HCT116 (cell line): Measurements from ENCODE around the gene A2M.

Source experiments
- CBX3 ChIP-seq: IDR thresholded peaks from 2 replicates; pipeline ENCODE4 v1.6.1; 2012; ENCODE audit warnings: low read depth
- CEBPB ChIP-seq: IDR thresholded peaks from 2 replicates; pipeline ENCODE4 v1.6.1; 2012; ENCODE audit warnings: low read depth
- EZH2 ChIP-seq: fragments of 200-600 bp; sonication (generic); IDR thresholded peaks from 2 replicates; pipeline ENCODE4 v1.6.1; 2017; ENCODE audit warnings: antibody characterized with exemption, mixed run types
- POLR2A ChIP-seq: IDR thresholded peaks from 2 replicates; pipeline ENCODE4 v1.7.0; 2011; ENCODE audit warnings: borderline replicate concordance; ENCODE audit not compliant: insufficient read depth, insufficient read length; ENCODE audit errors: extremely low read depth
- POLR2AphosphoS5 ChIP-seq: IDR thresholded peaks from 2 replicates; pipeline ENCODE4 v1.6.1; 2011; ENCODE audit warnings: mild to moderate bottlenecking, low read depth, low read length, moderate library complexity
- RAD21 ChIP-seq: IDR thresholded peaks from 2 replicates; pipeline ENCODE4 v1.6.1; 2012; ENCODE audit warnings: low read depth, mild to moderate bottlenecking
- REST ChIP-seq: IDR thresholded peaks from 2 replicates; pipeline ENCODE4 v1.6.1; 2012; ENCODE audit warnings: low read depth
- ZBTB33 ChIP-seq: IDR thresholded peaks from 2 replicates; pipeline ENCODE4 v1.6.1; 2011; ENCODE audit warnings: mild to moderate bottlenecking, low read length, moderate library complexity; ENCODE audit not compliant: insufficient replicate concordance; ENCODE audit errors: extremely low read depth
- ZFX ChIP-seq: fragments of 450-650 bp; IDR thresholded peaks from 2 replicates; pipeline ENCODE4 v1.6.1; 2017
- TF ChIP-seq, protein P1 (sequence below), 3 experiments: fragments of 200-600 bp in 1 of 3; sonication (generic) in 1 of 3; IDR thresholded peaks in 2 of 3; conservative IDR thresholded peaks in 1 of 3; 2 replicates each; pipeline ENCODE4 v1.5.1; 2012 to 2017; ENCODE audit warnings: low read depth in 2 of 3, low read length in 2 of 3, antibody characterized with exemption in 1 of 3, borderline replicate concordance in 1 of 3, control low read depth in 1 of 3, mild to moderate bottlenecking in 1 of 3, mixed read lengths in 1 of 3, mixed run types in 1 of 3, moderate library complexity in 1 of 3; ENCODE audit not compliant: insufficient read depth in 1 of 3

DNA sequence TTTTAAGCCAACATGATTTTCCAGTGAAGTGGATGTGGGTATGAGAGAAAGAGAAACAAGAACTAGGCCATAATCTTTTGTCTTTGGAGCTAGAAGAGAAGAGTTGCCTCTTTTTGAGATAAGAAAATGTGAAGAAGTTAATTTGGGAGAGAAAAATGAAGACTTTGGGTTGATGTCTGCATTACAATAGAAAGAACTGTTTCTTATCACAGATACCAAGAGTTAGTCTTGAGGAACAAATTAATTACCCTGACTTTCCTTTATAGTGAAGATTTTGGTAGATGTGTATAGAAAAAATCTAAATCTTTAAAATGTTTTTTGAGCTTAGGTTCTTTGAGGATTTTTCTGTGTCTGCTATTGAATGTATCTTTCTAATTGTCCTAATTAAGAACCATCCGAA lies 4.2 kb downstream of the A2M start:
- TF ChIP-seq, protein P1, sequence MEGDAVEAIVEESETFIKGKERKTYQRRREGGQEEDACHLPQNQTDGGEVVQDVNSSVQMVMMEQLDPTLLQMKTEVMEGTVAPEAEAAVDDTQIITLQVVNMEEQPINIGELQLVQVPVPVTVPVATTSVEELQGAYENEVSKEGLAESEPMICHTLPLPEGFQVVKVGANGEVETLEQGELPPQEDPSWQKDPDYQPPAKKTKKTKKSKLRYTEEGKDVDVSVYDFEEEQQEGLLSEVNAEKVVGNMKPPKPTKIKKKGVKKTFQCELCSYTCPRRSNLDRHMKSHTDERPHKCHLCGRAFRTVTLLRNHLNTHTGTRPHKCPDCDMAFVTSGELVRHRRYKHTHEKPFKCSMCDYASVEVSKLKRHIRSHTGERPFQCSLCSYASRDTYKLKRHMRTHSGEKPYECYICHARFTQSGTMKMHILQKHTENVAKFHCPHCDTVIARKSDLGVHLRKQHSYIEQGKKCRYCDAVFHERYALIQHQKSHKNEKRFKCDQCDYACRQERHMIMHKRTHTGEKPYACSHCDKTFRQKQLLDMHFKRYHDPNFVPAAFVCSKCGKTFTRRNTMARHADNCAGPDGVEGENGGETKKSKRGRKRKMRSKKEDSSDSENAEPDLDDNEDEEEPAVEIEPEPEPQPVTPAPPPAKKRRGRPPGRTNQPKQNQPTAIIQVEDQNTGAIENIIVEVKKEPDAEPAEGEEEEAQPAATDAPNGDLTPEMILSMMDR (IDR thresholded peaks at IDR 0.05 in 2 of 3, conservative IDR thresholded peaks at IDR 0.05 in 1 of 3; ENCODE audit: borderline replicate concordance in 1 of 3, insufficient read depth in 1 of 3, low read depth in 2 of 3, low read length in 2 of 3): no peak
- TF ChIP-seq POLR2A: no peak
- no peak for TF ChIP-seq POLR2AphosphoS5
- TF ChIP-seq ZBTB33: no peak
- TF ChIP-seq CEBPB: no peak
- TF ChIP-seq EZH2: no peak
- TF ChIP-seq RAD21: no peak
- TF ChIP-seq REST: no peak
- no peak for TF ChIP-seq ZFX
- no peak for TF ChIP-seq CBX3
